ENCODE data around the gene C22orf39.

DNA sequence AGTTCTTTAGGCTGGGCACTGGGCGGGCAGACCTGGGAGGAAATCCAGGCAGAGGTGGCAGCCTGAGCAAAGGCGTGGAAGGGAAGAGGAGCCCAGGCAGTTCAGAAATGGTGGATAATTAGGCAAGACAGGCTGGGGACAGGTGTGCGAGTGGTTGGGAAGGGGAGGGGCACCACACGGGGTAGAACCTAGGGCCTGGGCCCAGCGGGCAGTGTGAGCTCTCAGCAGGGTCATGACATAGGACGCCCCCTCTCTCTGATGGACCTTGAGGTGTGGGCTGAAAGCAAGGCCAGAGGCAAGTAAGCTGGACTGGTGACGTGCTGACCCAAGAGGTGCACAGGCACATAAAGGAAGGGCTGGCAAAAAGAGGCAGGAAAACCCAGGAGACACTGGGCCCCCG is 24.7 kb upstream of the C22orf39 start:
- TF ChIP-seq CTCF (IDR thresholded peaks at IDR 0.05) (no peak), POLR2A (IDR thresholded peaks at IDR 0.05) (no peak)
